Stimulated activated CD4-positive, alpha-beta T cell treated with anti-CD3 and anti-CD28 coated beads, Interleukin-12 subunit alpha, Interleukin-12 subunit beta, amount 100 ng/mL, for 48 hours (primary cell): ENCODE results near the gene KRTAP9-3.
"Not testable (repeated sequence)": the region's sequence is repeated elsewhere in the genome, so short reads cannot be mapped to it uniquely, and the experiment has no call there.

Source experiments
- DNase-seq, 3 donors: peaks; one replicate each; pipeline ENCODE4 v3.0.0-alpha.2; 2020; ENCODE audit warnings: low read depth in 2 of 3, low spot score in 1 of 3

KRTAP9-3 gene

GRCh38 chr17:41232399-41233105 lies at the start of gene KRTAP9-3:
Gene KRTAP9-3, plus strand, starts transcription at chr17:41232449. Its CDS starts 53 bp downstream, at chr17:41232502.
- not testable (repeated sequence) for DNase-seq

GRCh38 chr17:41184480-41184961 lies 47.7 kb upstream of the KRTAP9-3 start, which contains the start of gene KRTAP4-1:
Gene KRTAP4-1, minus strand, starts transcription at chr17:41184911. Its CDS starts 57 bp downstream, at chr17:41184854.
- DNase-seq, result no peak

GRCh38 chr17:41185001-41185400 lies 47.2 kb upstream of the KRTAP9-3 start:
- no peak for DNase-seq

- no peak for DNase-seq
Measured at GRCh38 chr17:41186872-41187271, 45.4 kb upstream of the KRTAP9-3 start.

- DNase-seq, result not testable (repeated sequence)
Measured at GRCh38 chr17:41189837-41190318, 42.4 kb upstream of the KRTAP9-3 start, which contains the start of gene KRTAP9-1. Gene KRTAP9-1, plus strand, starts transcription at chr17:41189887. Its CDS starts 0 bp downstream, at chr17:41189887.

- no peak for DNase-seq
Measured at GRCh38 chr17:41190328-41190727, 41.9 kb upstream of the KRTAP9-3 start.

- no peak for DNase-seq
Measured at GRCh38 chr17:41196068-41196467, 36.2 kb upstream of the KRTAP9-3 start.

- DNase-seq, result no peak
Measured at GRCh38 chr17:41199421-41200078, 32.7 kb upstream of the KRTAP9-3 start.

GRCh38 chr17:41211845-41212466 lies 20.3 kb upstream of the KRTAP9-3 start:
- DNase-seq, result no peak

GRCh38 chr17:41212524-41213169 lies 19.6 kb upstream of the KRTAP9-3 start:
- DNase-seq, result no peak

- DNase-seq, result no peak
Measured at GRCh38 chr17:41215681-41216080, 16.6 kb upstream of the KRTAP9-3 start.

- no peak for DNase-seq
Measured at GRCh38 chr17:41223821-41224220, 8.4 kb upstream of the KRTAP9-3 start.

GRCh38 chr17:41226051-41226450 lies 6.2 kb upstream of the KRTAP9-3 start:
- DNase-seq, result no peak

- not testable (repeated sequence) for DNase-seq
Measured at GRCh38 chr17:41226598-41227095, 5.6 kb upstream of the KRTAP9-3 start, which contains the start of gene KRTAP9-2. Gene KRTAP9-2, plus strand, starts transcription at chr17:41226648. Its CDS starts 7 bp downstream, at chr17:41226655.

GRCh38 chr17:41230094-41230493 lies 2.2 kb upstream of the KRTAP9-3 start:
- no peak for DNase-seq

GRCh38 chr17:41231731-41232130 lies 518 bp upstream of the KRTAP9-3 start:
- DNase-seq, result no peak

- not testable (repeated sequence) for DNase-seq
Measured at GRCh38 chr17:41237116-41237515, 4.9 kb downstream of the KRTAP9-3 start.

GRCh38 chr17:41237949-41238437 lies 5.7 kb downstream of the KRTAP9-3 start, which contains the start of gene KRTAP9-8:
Gene KRTAP9-8, plus strand, starts transcription at chr17:41237999. Its CDS starts 53 bp downstream, at chr17:41238052.
- not testable (repeated sequence) for DNase-seq

- DNase-seq, result not testable (repeated sequence)
Measured at GRCh38 chr17:41246995-41247787, 14.9 kb downstream of the KRTAP9-3 start.
